ENCODE data around the gene SUMO3. TPM values are rescaled to one million over a fixed set of nuclear protein-coding genes. Genes with fewer than 3 reads are reported as not detected.

Gene SUMO3
- total and polyA plus RNA-seq, 4 donors: 35.1 to 51.0 (median 40.6) TPM

GRCh38 chr21:44838039-44838895 lies 20.4 kb upstream of the SUMO3 start:
- no peaks in the 10 kb centered on the region for H3K9me3 ChIP-seq (ENCODE audit: control insufficient read depth in 4 of 4, low read length in 3 of 4)
- H3K9ac ChIP-seq (ENCODE audit: low read depth in 1 of 2, low read length in 2 of 2): no peak overlapping the region
- no peaks in the 10 kb centered on the region for H3K36me3 ChIP-seq (ENCODE audit: control insufficient read depth in 4 of 4, insufficient read depth in 3 of 4, low read depth in 1 of 4, low read length in 3 of 4)
- WGBS: 86% methylated on average over 30 of the region's 30 CpGs
- H3K27ac ChIP-seq (ENCODE audit: low read depth in 1 of 2, low read length in 2 of 2): no peak overlapping the region
- H3K4me3 ChIP-seq (ENCODE audit: low read depth in 1 of 3, low read length in 3 of 3): no peak overlapping the region
- TF ChIP-seq HNF4A (conservative IDR thresholded peaks at IDR 0.05) (no peak), CTCF (IDR thresholded peaks at IDR 0.05; ENCODE audit: low read depth, low read length, missing input control) (no peak), RXRA (IDR thresholded peaks at IDR 0.05) (no peak), HNF4G (IDR thresholded peaks at IDR 0.05) (no peak), SP1 (IDR thresholded peaks at IDR 0.05) (no peak), MAX (IDR thresholded peaks at IDR 0.05) (no peak), FOXA1 (IDR thresholded peaks at IDR 0.05) (no peak), JUND (IDR thresholded peaks at IDR 0.05) (no peak), FOXA2 (IDR thresholded peaks at IDR 0.05) (no peak), EGR1 (IDR thresholded peaks at IDR 0.05; ENCODE audit: low read depth in 2 of 2) (no peak), YY1 (IDR thresholded peaks at IDR 0.05) (no peak), NR2F2 (IDR thresholded peaks at IDR 0.05) (no peak), TAF1 (conservative IDR thresholded peaks at IDR 0.05) (no peak), RAD21 (IDR thresholded peaks at IDR 0.05) (no peak), GABPA (IDR thresholded peaks at IDR 0.05 in 1 of 2, conservative IDR thresholded peaks at IDR 0.05 in 1 of 2) (no peak), REST (IDR thresholded peaks at IDR 0.05) (no peak)
- TF ChIP-seq, protein P1, sequence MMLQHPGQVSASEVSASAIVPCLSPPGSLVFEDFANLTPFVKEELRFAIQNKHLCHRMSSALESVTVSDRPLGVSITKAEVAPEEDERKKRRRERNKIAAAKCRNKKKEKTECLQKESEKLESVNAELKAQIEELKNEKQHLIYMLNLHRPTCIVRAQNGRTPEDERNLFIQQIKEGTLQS (IDR thresholded peaks at IDR 0.05): no peak
- TF ChIP-seq, protein P2, sequence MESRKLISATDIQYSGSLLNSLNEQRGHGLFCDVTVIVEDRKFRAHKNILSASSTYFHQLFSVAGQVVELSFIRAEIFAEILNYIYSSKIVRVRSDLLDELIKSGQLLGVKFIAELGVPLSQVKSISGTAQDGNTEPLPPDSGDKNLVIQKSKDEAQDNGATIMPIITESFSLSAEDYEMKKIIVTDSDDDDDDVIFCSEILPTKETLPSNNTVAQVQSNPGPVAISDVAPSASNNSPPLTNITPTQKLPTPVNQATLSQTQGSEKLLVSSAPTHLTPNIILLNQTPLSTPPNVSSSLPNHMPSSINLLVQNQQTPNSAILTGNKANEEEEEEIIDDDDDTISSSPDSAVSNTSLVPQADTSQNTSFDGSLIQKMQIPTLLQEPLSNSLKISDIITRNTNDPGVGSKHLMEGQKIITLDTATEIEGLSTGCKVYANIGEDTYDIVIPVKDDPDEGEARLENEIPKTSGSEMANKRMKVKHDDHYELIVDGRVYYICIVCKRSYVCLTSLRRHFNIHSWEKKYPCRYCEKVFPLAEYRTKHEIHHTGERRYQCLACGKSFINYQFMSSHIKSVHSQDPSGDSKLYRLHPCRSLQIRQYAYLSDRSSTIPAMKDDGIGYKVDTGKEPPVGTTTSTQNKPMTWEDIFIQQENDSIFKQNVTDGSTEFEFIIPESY (IDR thresholded peaks at IDR 0.05): no peak
- H3K27me3 ChIP-seq (ENCODE audit: control insufficient read depth in 4 of 4, insufficient read depth in 4 of 4, low read length in 3 of 4): no peaks in the 10 kb centered on the region
- H3K4me1 ChIP-seq (ENCODE audit: control insufficient read depth in 4 of 4, insufficient read depth in 4 of 4, low read length in 3 of 4): no peaks in the 10 kb centered on the region
- DNase-seq (ENCODE audit: low spot score): no peak
